ENCODE data around the gene TGFBR2. TPM values are rescaled to one million over a fixed set of nuclear protein-coding genes. Genes with fewer than 3 reads are reported as not detected.

TGFBR2 gene
- total and polyA plus RNA-seq, 4 donors = 13.9 to 61.2 (median 33.7) TPM

GRCh38 chr3:30611613-30612436 lies 5.4 kb downstream of the TGFBR2 start:
- Histone ChIP-seq H3K4me1 (ENCODE audit: control insufficient read depth in 4 of 4, insufficient read depth in 4 of 4, low read length in 3 of 4) (peaks cover 3 to 24% (median 6%) of the 10 kb centered on the region in 4 donors), H3K27me3 (ENCODE audit: control insufficient read depth in 4 of 4, insufficient read depth in 4 of 4, low read length in 3 of 4) (no peaks in the 10 kb centered on the region), H3K4me3 (ENCODE audit: low read depth in 1 of 3, low read length in 3 of 3) (no peak overlapping the region), H3K36me3 (ENCODE audit: control insufficient read depth in 4 of 4, insufficient read depth in 3 of 4, low read depth in 1 of 4, low read length in 3 of 4) (no peaks in the 10 kb centered on the region), H3K27ac (ENCODE audit: low read depth in 1 of 2, low read length in 2 of 2) (no peak overlapping the region), H3K9ac (ENCODE audit: low read depth in 1 of 2, low read length in 2 of 2) (no peak overlapping the region), H3K9me3 (ENCODE audit: control insufficient read depth in 4 of 4, low read length in 3 of 4) (no peaks in the 10 kb centered on the region)
- 77% methylated on average over 7 of the region's 7 CpGs for WGBS
- DNase-seq (ENCODE audit: low spot score) = no peak
- TF ChIP-seq YY1 (IDR thresholded peaks at IDR 0.05) = no peak
- peak in 1 of 2 donors; percentile 22 for TF ChIP-seq JUND (IDR thresholded peaks at IDR 0.05)

- Histone ChIP-seq H3K9ac (ENCODE audit: low read depth in 1 of 2, low read length in 2 of 2) (no peak overlapping the region), H3K36me3 (ENCODE audit: control insufficient read depth in 4 of 4, insufficient read depth in 3 of 4, low read depth in 1 of 4, low read length in 3 of 4) (no peaks in the 10 kb centered on the region), H3K4me3 (ENCODE audit: low read depth in 1 of 3, low read length in 3 of 3) (no peak overlapping the region), H3K27ac (ENCODE audit: low read depth in 1 of 2, low read length in 2 of 2) (no peak overlapping the region), H3K9me3 (ENCODE audit: control insufficient read depth in 4 of 4, low read length in 3 of 4) (no peaks in the 10 kb centered on the region), H3K27me3 (ENCODE audit: control insufficient read depth in 4 of 4, insufficient read depth in 4 of 4, low read length in 3 of 4) (no peaks in the 10 kb centered on the region), H3K4me1 (ENCODE audit: control insufficient read depth in 4 of 4, insufficient read depth in 4 of 4, low read length in 3 of 4) (peaks cover 3 to 21% (median 6%) of the 10 kb centered on the region in 4 donors)
- TF ChIP-seq YY1 (IDR thresholded peaks at IDR 0.05) (no peak), REST (IDR thresholded peaks at IDR 0.05) (no peak), GABPA (IDR thresholded peaks at IDR 0.05 in 1 of 2, conservative IDR thresholded peaks at IDR 0.05 in 1 of 2) (no peak), ZBTB33 (IDR thresholded peaks at IDR 0.05) (no peak), MAX (IDR thresholded peaks at IDR 0.05) (no peak), RXRA (IDR thresholded peaks at IDR 0.05) (no peak), HNF4G (IDR thresholded peaks at IDR 0.05) (no peak), SP1 (IDR thresholded peaks at IDR 0.05) (no peak), TAF1 (conservative IDR thresholded peaks at IDR 0.05) (no peak), NR2F2 (IDR thresholded peaks at IDR 0.05) (no peak), FOXA2 (IDR thresholded peaks at IDR 0.05) (no peak), HNF4A (conservative IDR thresholded peaks at IDR 0.05) (no peak), JUND (IDR thresholded peaks at IDR 0.05) (no peak), EGR1 (IDR thresholded peaks at IDR 0.05; ENCODE audit: low read depth in 2 of 2) (no peak), ATF3 (IDR thresholded peaks at IDR 0.05) (no peak)
- WGBS = 60% methylated on average over 3 of the region's 3 CpGs
- DNase-seq (ENCODE audit: low spot score) = no peak
Measured at GRCh38 chr3:30612437-30613132, 6.2 kb downstream of the TGFBR2 start.
